KOPT-K1 (cell line): ENCODE results near the gene MGAT1.
A peak's percentile ranks its signal among the peaks of the same experiment; 100 is the strongest.

Source experiments
- H3K27ac ChIP-seq: fragments of 200-600 bp; sonication (generic); 2 replicates; pipeline ENCODE4 v1.5.1; 2016; ENCODE audit warnings: antibody characterized with exemption, mild to moderate bottlenecking, low read depth, low read length; ENCODE audit not compliant: poor library complexity, severe bottlenecking
- H3K36me3 ChIP-seq: fragments of 200-600 bp; sonication (generic); 2 replicates; pipeline ENCODE4 v1.5.1; 2017; ENCODE audit warnings: antibody characterized with exemption, mild to moderate bottlenecking, low read length, moderate library complexity; ENCODE audit not compliant: insufficient read depth
- H3K9me3 ChIP-seq: fragments of 200-600 bp; sonication (generic); 2 replicates; pipeline ENCODE4 v1.5.1; 2017; ENCODE audit warnings: antibody characterized with exemption, low read length, mild to moderate bottlenecking; ENCODE audit not compliant: insufficient read depth, poor library complexity, severe bottlenecking

Gene MGAT1

DNA sequence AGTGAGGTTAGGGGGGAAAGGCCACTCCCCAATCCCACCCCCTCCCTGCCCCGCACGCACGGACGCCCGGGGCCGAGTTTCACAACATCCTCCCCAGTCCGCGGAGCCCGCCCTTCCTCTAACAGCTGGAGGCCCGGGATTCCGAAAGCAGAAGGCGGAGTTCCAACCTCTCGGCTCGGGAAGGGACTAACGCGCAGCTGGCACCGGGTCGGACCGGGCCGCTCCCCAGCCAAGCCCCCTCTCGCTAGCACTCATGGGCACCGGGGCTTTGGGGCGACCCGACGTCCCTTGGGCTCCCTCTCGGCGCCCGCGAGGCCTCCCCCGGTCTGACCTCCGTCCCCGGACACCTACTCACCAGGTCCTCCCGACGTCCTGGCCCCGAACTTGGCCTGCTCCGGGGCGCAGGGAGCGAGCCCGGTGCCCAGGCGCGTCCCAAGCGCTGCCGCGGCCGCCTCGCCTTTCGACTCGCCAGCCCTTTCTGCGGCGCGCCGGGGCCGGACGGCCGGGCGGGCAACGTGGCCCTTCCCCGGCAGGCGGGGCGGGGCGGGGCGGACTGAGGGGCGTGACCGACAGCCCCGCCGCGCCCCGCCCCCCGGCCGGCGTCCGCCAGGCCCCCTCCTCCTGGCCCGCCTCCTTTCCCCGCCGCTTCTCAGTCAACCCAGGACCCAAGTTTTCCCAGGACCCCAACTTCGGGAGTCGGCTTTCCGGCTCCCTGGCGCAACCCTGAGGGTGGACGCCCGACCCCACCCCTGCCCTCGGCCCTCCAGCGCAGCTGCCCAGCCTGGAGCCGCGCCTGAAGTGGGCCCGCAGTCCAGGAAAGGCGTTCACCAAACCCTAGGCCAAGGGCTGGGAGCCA is at the start of gene MGAT1:
MGAT1 (minus strand) TSS at position 482 of the 856 bp plus-strand sequence. CDS start 9,835 bp downstream, outside the sequence.
- peak within 1 kb of the TSS; percentile 92 for H3K27ac ChIP-seq
- peaks cover 43% of the 10 kb centered on the region for H3K36me3 ChIP-seq
- no peaks in the 10 kb centered on the region for H3K9me3 ChIP-seq

DNA sequence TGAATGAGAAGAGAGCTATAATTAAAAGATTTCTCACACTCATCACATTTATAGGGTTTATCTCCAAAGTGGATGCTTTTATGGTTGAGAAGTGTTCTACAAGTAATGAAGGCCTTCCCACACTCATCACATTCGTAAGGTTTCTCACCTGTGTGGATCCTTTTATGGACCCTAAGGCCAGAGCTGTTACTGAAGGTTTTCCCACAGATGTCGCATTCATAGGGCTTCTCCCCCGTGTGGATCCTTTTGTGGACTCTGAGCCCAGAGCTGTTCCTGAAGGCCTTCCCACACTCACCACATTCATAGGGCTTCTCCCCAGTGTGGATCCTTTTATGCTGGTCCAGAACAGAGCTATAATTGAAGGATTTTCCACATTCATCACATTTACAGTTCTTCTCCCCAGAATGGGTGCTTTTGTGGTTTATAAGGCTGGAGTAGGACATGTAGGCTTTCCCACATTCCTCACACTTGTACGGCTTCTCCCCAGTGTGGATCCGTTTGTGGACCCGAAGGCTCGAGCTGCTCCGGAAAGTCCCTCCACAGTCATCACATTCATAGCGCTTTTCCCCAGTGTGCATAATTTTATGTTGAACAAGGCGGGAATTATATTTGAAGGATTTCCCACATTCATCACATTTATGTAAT is 48.0 kb upstream of the MGAT1 start:
- Histone ChIP-seq H3K9me3 (peaks cover 65% of the 10 kb centered on the region), H3K36me3 (peaks cover 98% of the 10 kb centered on the region), H3K27ac (no peak overlapping the region)

DNA sequence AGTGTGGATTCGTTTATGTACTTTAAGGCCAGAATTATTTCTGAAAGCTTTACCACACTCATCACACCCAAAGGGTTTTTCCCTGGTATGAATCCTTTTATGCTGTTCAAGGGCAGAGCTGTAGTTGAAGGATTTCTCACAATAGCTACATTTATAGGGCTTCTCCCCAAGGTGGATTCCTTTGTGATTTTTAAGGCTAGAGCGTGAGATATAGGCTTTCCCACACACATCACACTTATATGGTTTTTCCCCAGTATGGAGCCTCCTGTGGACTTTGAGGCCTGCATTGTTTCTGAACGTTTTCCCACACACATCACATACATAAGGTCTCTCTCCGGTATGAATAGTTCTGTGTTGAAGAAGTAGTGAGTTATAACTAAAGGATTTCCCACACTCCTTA is 47.2 kb upstream of the MGAT1 start:
- peaks cover 93% of the 10 kb centered on the region for H3K36me3 ChIP-seq
- no peak overlapping the region for H3K27ac ChIP-seq
- peaks cover 65% of the 10 kb centered on the region for H3K9me3 ChIP-seq

DNA sequence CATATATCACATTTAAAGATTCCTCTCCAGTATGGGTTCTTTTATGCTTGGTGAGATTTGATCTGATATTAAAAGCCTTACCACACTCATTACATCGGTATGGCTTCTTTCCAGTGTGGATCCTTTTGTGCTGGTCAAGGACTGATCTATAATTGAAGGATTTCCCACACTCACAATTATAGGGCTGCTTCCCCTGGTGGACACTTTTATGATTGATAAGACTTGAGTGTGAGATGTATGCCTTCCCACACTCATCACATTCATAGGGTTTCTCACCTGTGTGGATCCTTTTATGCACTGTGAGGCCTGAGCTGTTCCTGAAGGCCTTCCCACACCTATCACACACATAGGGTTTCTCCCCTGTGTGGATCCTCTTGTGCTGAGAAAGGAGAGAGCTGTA is 46.3 kb upstream of the MGAT1 start:
- Histone ChIP-seq H3K36me3 (peaks cover 84% of the 10 kb centered on the region), H3K9me3 (peaks cover 65% of the 10 kb centered on the region), H3K27ac (no peak overlapping the region)

DNA sequence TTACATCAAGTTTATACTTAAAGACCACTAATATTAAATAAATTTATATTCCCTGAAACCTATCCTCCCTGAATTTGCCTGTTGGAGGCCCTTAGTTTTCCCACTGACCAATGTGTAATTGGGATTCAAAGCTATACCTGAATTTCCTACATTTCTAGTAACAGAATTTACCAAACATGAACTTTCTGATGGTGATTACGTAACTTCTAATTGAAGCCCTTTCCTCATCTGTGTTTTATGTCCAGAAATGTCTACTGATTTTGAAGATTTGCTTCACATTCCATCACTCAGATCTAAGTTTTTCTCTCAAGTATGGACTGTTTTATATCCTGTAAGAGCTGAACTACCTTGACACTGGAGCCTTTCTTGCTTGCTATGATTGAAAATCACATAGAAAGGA is 45.7 kb upstream of the MGAT1 start:
- peaks cover 78% of the 10 kb centered on the region for H3K36me3 ChIP-seq
- H3K27ac ChIP-seq = no peak overlapping the region
- peaks cover 65% of the 10 kb centered on the region for H3K9me3 ChIP-seq

DNA sequence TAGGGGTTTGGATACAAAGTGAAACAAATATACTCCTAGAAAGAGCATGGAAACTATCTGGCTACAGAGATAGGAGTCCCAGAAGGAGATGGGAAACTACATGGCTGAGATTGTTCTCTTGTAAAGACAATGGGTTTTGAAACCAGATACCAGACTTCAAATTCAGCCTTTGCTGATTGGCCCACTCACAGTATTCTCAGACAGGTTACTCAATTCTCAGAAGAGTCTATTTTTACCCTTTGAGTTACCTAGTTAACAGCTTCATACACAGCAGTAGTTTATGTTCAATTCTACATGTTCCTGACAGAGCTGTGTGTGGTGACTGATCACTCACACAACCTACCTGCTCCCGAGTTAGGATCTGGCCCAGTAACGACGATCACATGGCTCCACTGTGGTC is 44.4 kb upstream of the MGAT1 start:
- Histone ChIP-seq H3K27ac (no peak overlapping the region), H3K36me3 (peaks cover 66% of the 10 kb centered on the region), H3K9me3 (peaks cover 64% of the 10 kb centered on the region)

DNA sequence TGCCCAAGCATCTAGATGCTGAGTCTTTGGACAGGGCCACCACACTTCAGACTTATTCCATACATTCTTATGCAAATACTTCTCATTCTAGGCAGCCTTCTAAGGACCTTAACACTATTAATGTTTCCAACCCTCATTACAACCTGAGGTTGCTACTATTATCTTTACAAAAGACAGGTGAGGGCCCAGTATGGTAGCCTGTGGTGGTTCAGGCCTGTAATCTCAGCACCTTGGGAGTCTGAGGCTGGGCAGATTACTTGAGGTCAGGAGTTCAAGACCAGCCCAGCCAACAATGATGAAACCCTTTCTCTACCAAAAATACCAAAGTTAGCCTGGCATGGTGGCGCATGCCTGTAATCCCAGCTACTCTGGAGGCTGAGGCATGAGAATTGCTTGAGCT is 42.3 kb upstream of the MGAT1 start:
- Histone ChIP-seq H3K9me3 (peaks cover 49% of the 10 kb centered on the region), H3K36me3 (peaks cover 47% of the 10 kb centered on the region), H3K27ac (no peak overlapping the region)

DNA sequence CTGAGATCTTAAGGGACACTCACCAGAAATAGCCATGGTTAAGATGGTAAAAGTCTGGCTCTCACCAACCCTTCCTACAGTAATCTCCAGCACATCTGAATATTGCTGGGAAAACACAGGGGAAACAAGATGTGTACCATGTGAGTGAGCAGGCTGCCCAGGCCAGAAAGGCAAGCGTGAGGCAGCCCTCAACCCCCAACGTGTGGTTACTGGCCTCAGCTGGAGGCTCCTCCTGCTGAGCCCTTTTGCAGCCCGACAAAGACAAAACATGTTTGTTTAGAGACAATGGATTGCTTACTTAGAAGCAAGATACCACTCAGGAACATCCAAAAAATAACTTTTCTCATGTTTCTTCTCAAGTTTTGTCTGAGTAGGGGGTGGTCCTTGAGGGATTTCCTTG is 41.8 kb upstream of the MGAT1 start:
- no peak overlapping the region for H3K27ac ChIP-seq
- H3K9me3 ChIP-seq = peaks cover 45% of the 10 kb centered on the region
- peaks cover 44% of the 10 kb centered on the region for H3K36me3 ChIP-seq

DNA sequence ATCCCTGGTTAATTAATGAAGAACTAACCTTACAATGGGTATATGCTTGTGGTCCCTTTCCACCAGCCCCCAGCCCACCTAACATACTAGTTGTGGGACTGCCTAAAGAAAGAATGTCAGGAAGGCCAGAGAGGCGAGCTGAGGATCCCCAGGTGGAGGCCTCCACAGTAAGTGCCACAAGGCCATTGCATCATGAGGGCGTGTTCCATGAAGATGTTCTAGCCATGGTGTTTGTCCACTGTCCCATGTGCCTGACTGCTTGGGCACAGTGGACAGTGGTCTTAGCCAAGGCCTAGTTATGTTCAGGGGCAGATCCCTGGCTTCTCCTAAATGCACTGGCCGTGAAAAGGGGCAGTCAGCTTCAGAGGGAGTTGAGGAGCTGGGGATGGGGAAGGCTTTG is 37.3 kb upstream of the MGAT1 start:
- Histone ChIP-seq H3K9me3 (peaks cover 13% of the 10 kb centered on the region), H3K27ac (no peak overlapping the region), H3K36me3 (peaks cover 39% of the 10 kb centered on the region)

DNA sequence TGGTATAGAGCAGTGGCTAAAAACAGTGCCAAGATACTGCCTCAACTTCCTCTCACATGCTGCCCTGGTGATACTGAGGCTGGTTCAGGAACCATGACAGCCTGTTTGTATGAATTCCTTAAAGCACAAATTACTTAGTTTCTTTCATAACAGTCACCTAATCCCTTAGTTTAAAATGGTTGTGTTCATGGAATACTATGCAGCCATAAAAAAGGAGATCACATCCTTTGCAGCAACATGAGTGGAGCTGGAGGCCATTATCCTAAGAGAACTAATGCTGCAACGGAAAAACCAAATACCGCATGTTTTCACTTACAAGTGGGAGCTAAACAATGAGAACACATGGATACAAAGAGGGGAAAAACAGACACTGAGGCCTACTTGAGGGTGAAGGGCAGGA is 36.6 kb upstream of the MGAT1 start:
- H3K36me3 ChIP-seq = peaks cover 46% of the 10 kb centered on the region
- no peak overlapping the region for H3K27ac ChIP-seq
- H3K9me3 ChIP-seq = peaks cover 13% of the 10 kb centered on the region

DNA sequence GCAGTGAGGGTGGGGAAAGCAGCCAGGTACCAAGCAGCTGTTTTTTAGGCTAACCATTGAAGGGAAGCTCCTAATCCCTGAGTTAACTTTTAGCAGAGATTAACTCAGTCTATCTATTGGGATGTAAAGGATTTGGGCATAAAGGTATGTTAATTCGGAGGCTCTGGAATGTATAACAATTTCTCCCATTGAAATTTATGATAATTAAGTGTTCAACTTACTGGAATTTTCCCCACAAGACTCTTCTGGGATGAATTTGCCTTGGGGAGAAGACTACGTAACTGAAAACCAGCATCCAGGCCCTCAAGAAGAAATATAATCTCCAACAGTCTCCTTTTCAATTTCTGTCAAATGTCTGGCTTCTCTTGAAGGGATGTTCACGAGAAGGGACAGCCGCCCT is 34.9 kb upstream of the MGAT1 start:
- H3K9me3 ChIP-seq = peaks cover 12% of the 10 kb centered on the region
- H3K36me3 ChIP-seq = peaks cover 57% of the 10 kb centered on the region
- no peak overlapping the region for H3K27ac ChIP-seq

DNA sequence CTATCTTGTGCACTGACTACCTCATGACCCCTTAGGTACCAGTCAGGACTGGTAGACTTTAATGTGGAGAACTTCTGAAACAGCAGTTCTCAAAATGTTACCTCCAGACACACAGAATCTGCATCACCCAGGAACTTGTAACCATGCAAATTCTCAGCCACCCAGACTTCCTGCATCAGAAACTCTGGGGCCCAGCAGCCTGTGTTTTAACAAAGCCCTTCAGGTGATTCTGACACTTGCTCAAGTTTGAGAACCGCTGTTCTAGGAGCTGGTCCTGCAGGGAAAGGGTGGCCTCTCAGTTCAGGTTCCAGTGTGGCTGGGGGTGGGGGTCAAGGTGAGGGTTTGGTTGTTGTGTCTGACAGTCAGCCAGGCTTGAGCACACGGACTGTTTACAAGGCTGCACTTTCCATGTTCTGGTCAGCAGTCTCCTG is 30.0 kb upstream of the MGAT1 start:
- H3K9me3 ChIP-seq = peaks cover 17% of the 10 kb centered on the region
- peaks cover 50% of the 10 kb centered on the region for H3K36me3 ChIP-seq
- H3K27ac ChIP-seq = peak overlapping the region; percentile 89

DNA sequence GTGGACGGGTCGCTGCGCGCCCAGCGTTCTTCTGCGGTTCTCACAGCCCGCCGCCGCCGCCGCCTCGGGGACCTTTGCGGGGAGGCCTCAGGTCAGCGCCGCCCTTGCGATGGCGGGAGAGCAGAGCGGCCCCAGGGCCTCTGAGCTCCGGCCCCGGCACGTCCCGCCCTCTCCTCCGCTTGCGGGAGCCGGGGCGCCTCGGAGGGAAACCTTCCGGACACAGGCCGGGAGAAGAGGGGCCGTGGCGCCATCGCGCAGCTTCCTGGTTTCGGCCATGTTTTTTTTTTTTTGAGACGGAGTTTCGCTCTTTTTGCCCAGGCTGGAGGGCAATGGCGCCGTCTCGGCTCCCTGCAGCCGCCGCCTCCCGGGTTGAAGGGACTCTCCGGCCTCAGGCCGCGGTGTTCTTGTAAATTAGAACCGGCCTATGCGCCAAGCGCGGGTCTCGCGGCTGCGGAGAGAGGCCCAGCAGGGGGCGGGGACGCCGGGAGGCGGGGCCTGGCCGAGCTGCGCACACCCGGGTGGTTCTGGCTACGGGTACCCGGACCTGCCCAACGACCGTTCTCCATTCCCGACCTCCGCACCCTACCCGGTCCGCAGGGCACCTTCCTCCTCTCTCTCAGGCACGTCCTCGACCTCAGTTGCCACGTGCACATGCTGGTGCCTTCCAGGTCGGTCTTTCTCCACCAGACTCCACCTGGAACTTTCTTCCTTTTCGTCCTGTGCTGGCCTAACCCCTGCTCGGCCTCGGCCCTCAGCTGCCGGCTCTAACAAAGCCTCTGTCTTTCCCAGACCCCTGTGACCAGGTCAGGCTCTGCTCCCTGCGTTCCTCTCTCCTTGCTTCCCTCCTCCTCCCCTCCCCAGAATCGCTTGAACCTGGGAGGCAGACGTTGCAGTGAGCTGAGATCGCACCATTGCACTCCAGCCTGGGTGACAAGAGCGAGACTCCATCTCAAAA is 28.8 kb upstream of the MGAT1 start:
- Histone ChIP-seq H3K27ac (peak overlapping the region; percentile 89), H3K9me3 (peaks cover 17% of the 10 kb centered on the region), H3K36me3 (peaks cover 38% of the 10 kb centered on the region)

DNA sequence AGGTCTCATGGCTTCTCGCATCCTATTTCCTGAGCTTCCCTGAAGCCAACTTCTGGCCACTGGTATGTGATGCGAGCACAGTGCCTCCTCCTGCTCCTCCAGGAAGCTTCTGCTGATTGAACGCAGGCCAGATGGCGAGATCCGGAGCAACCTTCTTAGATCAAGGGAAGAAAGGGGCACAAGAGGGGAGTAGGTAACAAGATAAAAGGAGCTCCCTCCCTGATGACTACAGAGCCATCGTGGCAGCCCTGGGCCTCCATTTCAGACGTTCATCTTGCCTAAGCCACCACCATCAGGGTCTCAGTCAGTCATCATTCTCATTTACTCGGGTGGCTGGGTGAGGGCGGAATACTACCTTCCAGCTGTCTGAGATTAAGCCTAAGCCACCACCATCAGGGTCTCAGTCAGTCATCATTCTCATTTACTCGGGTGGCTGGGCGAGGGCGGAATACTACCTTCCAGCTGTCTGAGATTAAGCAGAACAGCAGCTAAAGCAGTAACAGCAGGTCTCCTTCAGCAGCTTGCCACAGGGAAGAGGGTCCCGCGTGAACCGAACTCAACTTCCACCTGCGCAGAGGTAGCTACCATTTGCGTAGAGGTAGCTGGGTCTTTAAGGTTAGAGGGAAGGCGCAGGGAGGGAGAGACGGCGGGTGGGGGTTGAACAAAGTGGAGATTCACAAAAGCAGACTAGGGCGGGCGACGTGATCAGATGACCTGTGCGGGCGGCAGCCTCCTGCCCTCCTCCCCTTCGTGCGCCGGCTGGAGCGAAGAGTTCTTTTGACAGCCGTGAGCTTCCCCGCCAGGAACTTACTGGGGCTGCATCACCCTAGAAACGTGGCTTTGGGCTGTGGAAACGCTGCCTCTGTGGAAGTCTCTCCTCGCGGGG is 27.9 kb upstream of the MGAT1 start:
- peak overlapping the region; percentile 89 for H3K27ac ChIP-seq
- H3K9me3 ChIP-seq = peaks cover 17% of the 10 kb centered on the region
- peaks cover 29% of the 10 kb centered on the region for H3K36me3 ChIP-seq
